SU-DHL-6 (cell line): ENCODE results near the gene CWF19L2.

ENCODE experiments used
- EZH2phosphoT487 ChIP-seq: fragments of 200-600 bp; sonication (generic), shearing (Covaris generic); conservative IDR thresholded peaks from 2 replicates; pipeline ENCODE4 v1.6.1; 2018; ENCODE audit warnings: mild to moderate bottlenecking, antibody characterized with exemption, low read length, moderate library complexity, mixed read lengths
- TF ChIP-seq, protein P1 (sequence below): fragments of 200-600 bp; sonication (generic); IDR thresholded peaks from one replicate; pipeline ENCODE4 v1.5.1; 2017; ENCODE audit warnings: antibody characterized with exemption, mild to moderate bottlenecking, low read length, moderate library complexity; ENCODE audit not compliant: insufficient read depth, poor library complexity, severe bottlenecking

DNA sequence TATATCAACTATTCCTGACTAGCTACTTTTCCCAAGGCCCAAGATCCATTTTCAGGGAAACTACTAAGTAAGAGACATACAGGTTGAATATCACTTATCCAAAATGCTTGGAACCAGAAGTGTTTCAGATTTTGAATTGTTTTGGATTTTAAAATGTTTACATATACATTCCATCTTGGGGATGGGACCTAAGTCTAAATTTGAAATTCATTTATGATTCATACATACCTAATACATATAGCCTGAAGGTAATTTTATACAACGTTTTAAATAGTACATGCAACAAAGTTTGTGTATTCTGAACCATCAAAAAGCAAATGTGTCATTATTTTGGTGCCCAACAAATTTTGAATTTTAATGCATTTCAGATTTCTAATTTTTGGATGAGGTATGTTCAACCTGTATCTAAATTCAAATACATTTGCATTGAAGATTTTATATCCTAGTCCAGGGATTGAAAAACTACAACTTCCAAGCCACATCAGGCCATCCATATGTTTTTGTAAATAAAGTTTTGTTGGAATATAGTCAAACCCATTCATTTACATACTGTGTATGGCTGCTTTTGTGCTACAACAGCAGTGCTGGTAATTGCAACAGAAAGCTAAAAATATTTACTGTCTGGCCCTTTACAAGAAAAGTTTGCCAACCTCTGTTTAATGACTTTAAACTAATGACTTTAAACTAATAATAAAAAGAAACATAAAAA lies 73.3 kb downstream of the CWF19L2 start:
- TF ChIP-seq, protein P1, sequence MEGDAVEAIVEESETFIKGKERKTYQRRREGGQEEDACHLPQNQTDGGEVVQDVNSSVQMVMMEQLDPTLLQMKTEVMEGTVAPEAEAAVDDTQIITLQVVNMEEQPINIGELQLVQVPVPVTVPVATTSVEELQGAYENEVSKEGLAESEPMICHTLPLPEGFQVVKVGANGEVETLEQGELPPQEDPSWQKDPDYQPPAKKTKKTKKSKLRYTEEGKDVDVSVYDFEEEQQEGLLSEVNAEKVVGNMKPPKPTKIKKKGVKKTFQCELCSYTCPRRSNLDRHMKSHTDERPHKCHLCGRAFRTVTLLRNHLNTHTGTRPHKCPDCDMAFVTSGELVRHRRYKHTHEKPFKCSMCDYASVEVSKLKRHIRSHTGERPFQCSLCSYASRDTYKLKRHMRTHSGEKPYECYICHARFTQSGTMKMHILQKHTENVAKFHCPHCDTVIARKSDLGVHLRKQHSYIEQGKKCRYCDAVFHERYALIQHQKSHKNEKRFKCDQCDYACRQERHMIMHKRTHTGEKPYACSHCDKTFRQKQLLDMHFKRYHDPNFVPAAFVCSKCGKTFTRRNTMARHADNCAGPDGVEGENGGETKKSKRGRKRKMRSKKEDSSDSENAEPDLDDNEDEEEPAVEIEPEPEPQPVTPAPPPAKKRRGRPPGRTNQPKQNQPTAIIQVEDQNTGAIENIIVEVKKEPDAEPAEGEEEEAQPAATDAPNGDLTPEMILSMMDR, result no peak
- no peak for TF ChIP-seq EZH2phosphoT487
